Activated CD8-positive, alpha-beta memory T cell treated with anti-CD3 and anti-CD28 coated beads, Interleukin-2, amount 10 ng/mL, durations not matched to agents 7 days and 5 days (primary cell): Measurements from ENCODE around the gene SPRYD3. TPM values are rescaled to one million over a fixed set of nuclear protein-coding genes. Genes with fewer than 3 reads are reported as not detected.

Experiments used
- ATAC-seq: fragments of 150-1000 bp; cut with Tn5 transposase; one replicate; pipeline ENCODE4 v1.10.0; 2021; ENCODE audit warnings: moderate library complexity
- CTCF ChIA-PET: fragments of 350-600 bp; sonication (Branson Sonifier 250); formaldehyde crosslinking; loops from one replicate; lab custom pipeline; 2021; ENCODE audit warnings: antibody characterized with exemption; lab: Charles Lee
- DNase-seq: peaks from one replicate; pipeline ENCODE4 v3.0.0-alpha.2; 2020
- H3K27ac Mint-ChIP-seq: one replicate; pipeline ENCODE4 v1.8.0; 2021; ENCODE audit warnings: mild to moderate bottlenecking, mixed read lengths
- H3K27me3 Mint-ChIP-seq: one replicate; pipeline ENCODE4 v1.8.0; 2021; ENCODE audit warnings: mixed read lengths
- H3K36me3 Mint-ChIP-seq: one replicate; pipeline ENCODE4 v1.8.0; 2021; ENCODE audit warnings: mild to moderate bottlenecking, mixed read lengths
- H3K4me1 Mint-ChIP-seq: one replicate; pipeline ENCODE4 v1.8.0; 2021; ENCODE audit warnings: mixed read lengths
- H3K4me3 Mint-ChIP-seq: one replicate; pipeline ENCODE4 v1.8.0; 2021; ENCODE audit warnings: mild to moderate bottlenecking, moderate library complexity, mixed read lengths
- H3K9me3 Mint-ChIP-seq: one replicate; pipeline ENCODE4 v1.8.0; 2022; ENCODE audit warnings: low read depth, mixed read lengths
- total RNA-seq, 2 experiments: library from RNA; stranded (reverse); gene quantifications; one replicate each; pipeline ENCODE4 v1.2.3, GENCODE V29; 2021

The SPRYD3 gene
- total RNA-seq, 2 experiments from 2014 or later, result 27.8 to 29.7 TPM

GRCh38 chr12:53086361-53086760 lies 7.2 kb upstream of the SPRYD3 start:
- H3K27ac Mint-ChIP-seq, result no peak overlapping the region
- no peaks in the 10 kb centered on the region for H3K9me3 Mint-ChIP-seq
- no peak overlapping the region for H3K4me3 Mint-ChIP-seq
- DNase-seq (no peak), ATAC-seq (no peak)
- no peaks in the 10 kb centered on the region for H3K36me3 Mint-ChIP-seq
- H3K27me3 Mint-ChIP-seq, result peaks cover 21% of the 10 kb centered on the region
- peaks cover 8% of the 10 kb centered on the region for H3K4me1 Mint-ChIP-seq
- CTCF ChIA-PET, result interaction anchor here (1.1 to 4.9 kb wide), 5 partner anchors 12 to 238 kb away, joined by 3 to 34 read pairs (median 6); partner anchors contain the start of gene IGFBP6

- ATAC-seq (no peak), DNase-seq (no peak)
- H3K27me3 Mint-ChIP-seq, result peaks cover 13% of the 10 kb centered on the region
- CTCF ChIA-PET, result interaction anchor here (0.7 to 8.6 kb wide), 5 partner anchors 10 to 29 kb away, joined by 3 to 109 read pairs (median 9); partner anchors contain the start of genes IGFBP6 and SOAT2
- H3K27ac Mint-ChIP-seq, result no peak overlapping the region
- H3K36me3 Mint-ChIP-seq, result no peaks in the 10 kb centered on the region
- no peaks in the 10 kb centered on the region for H3K9me3 Mint-ChIP-seq
- H3K4me1 Mint-ChIP-seq, result peaks cover 24% of the 10 kb centered on the region
- H3K4me3 Mint-ChIP-seq, result no peak overlapping the region
Measured at GRCh38 chr12:53082637-53083175, 3.5 kb upstream of the SPRYD3 start.

GRCh38 chr12:53078425-53079225 lies 565 bp downstream of the SPRYD3 start:
- Mint-ChIP-seq H3K9me3 (no peaks in the 10 kb centered on the region), H3K27ac (peak overlapping the region; percentile 88), H3K27me3 (no peaks in the 10 kb centered on the region), H3K4me1 (peaks cover 31% of the 10 kb centered on the region), H3K36me3 (peaks cover 18% of the 10 kb centered on the region), H3K4me3 (peak overlapping the region; percentile 80)
- peak; percentile 31 for ATAC-seq
- no peak for DNase-seq
- CTCF ChIA-PET, result interaction anchor here (0.6 to 8.6 kb wide), 17 partner anchors 11 to 266 kb away, joined by 3 to 109 read pairs (median 4); partner anchors contain the start of genes CSAD, IGFBP6, SOAT2 and ZNF740

- peaks cover 18% of the 10 kb centered on the region for H3K36me3 Mint-ChIP-seq
- no peaks in the 10 kb centered on the region for H3K9me3 Mint-ChIP-seq
- CTCF ChIA-PET, result interaction anchor here (0.8 to 8.6 kb wide), 6 partner anchors 12 to 275 kb away, joined by 3 to 109 read pairs (median 6); partner anchors contain the start of gene SOAT2
- H3K27me3 Mint-ChIP-seq, result no peaks in the 10 kb centered on the region
- no peak overlapping the region for H3K4me3 Mint-ChIP-seq
- H3K27ac Mint-ChIP-seq, result no peak overlapping the region
- peaks cover 23% of the 10 kb centered on the region for H3K4me1 Mint-ChIP-seq
- ATAC-seq, result no peak
- no peak for DNase-seq
Measured at GRCh38 chr12:53077030-53077429, 2.2 kb downstream of the SPRYD3 start.

- H3K27me3 Mint-ChIP-seq, result no peaks in the 10 kb centered on the region
- peaks cover 18% of the 10 kb centered on the region for H3K36me3 Mint-ChIP-seq
- CTCF ChIA-PET, result interaction anchor here (1.2 to 8.6 kb wide), 6 partner anchors 11 to 276 kb away, joined by 3 to 109 read pairs (median 8); partner anchors contain the start of gene SOAT2
- H3K27ac Mint-ChIP-seq, result no peak overlapping the region
- no peak for ATAC-seq
- no peak overlapping the region for H3K4me3 Mint-ChIP-seq
- peaks cover 25% of the 10 kb centered on the region for H3K4me1 Mint-ChIP-seq
- no peaks in the 10 kb centered on the region for H3K9me3 Mint-ChIP-seq
- no peak for DNase-seq
Measured at GRCh38 chr12:53076461-53076860, 2.7 kb downstream of the SPRYD3 start.

- DNase-seq, result no peak
- Mint-ChIP-seq H3K27ac (no peak overlapping the region), H3K36me3 (peaks cover 18% of the 10 kb centered on the region), H3K4me1 (peaks cover 19% of the 10 kb centered on the region), H3K9me3 (no peaks in the 10 kb centered on the region), H3K27me3 (no peaks in the 10 kb centered on the region), H3K4me3 (no peak overlapping the region)
- ATAC-seq, result no peak
- CTCF ChIA-PET, result interaction anchor here (1.6 to 8.6 kb wide), 2 partner anchors 10 to 24 kb away, joined by 6 to 109 read pairs; no protein-coding TSS in a partner anchor
Measured at GRCh38 chr12:53074999-53075370, 4.2 kb downstream of the SPRYD3 start.

- Mint-ChIP-seq H3K27ac (no peak overlapping the region), H3K4me1 (peaks cover 15% of the 10 kb centered on the region), H3K36me3 (peaks cover 18% of the 10 kb centered on the region), H3K27me3 (no peaks in the 10 kb centered on the region), H3K9me3 (no peaks in the 10 kb centered on the region), H3K4me3 (no peak overlapping the region)
- CTCF ChIA-PET, result interaction anchor here (0.6 to 8.6 kb wide), 3 partner anchors 9 to 19 kb away, joined by 3 to 109 read pairs (median 3); no protein-coding TSS in a partner anchor
- no peak for DNase-seq
- ATAC-seq, result no peak
Measured at GRCh38 chr12:53074283-53074998, 4.7 kb downstream of the SPRYD3 start.

- H3K4me1 Mint-ChIP-seq, result peaks cover 15% of the 10 kb centered on the region
- no peak overlapping the region for H3K27ac Mint-ChIP-seq
- H3K27me3 Mint-ChIP-seq, result no peaks in the 10 kb centered on the region
- DNase-seq (no peak), ATAC-seq (no peak)
- H3K36me3 Mint-ChIP-seq, result peaks cover 18% of the 10 kb centered on the region
- no peak overlapping the region for H3K4me3 Mint-ChIP-seq
- no peaks in the 10 kb centered on the region for H3K9me3 Mint-ChIP-seq
- CTCF ChIA-PET, result interaction anchor here (0.6 to 0.9 kb wide), 4 partner anchors 8 to 186 kb away, joined by 3 to 4 read pairs (median 4); no protein-coding TSS in a partner anchor
Measured at GRCh38 chr12:53073881-53074280, 5.3 kb downstream of the SPRYD3 start.

- Mint-ChIP-seq H3K36me3 (peaks cover 12% of the 10 kb centered on the region), H3K9me3 (no peaks in the 10 kb centered on the region), H3K4me1 (peaks cover 2% of the 10 kb centered on the region), H3K27me3 (no peaks in the 10 kb centered on the region), H3K27ac (no peak overlapping the region), H3K4me3 (no peak overlapping the region)
- DNase-seq (no peak), ATAC-seq (no peak)
- CTCF ChIA-PET, result interaction anchor here (0.8 to 1.6 kb wide), 7 partner anchors 14 to 250 kb away, joined by 3 to 4 read pairs (median 3); partner anchors contain the start of gene AAAS
Measured at GRCh38 chr12:53071591-53072551, 7.3 kb downstream of the SPRYD3 start.

GRCh38 chr12:53070877-53071492 lies 8.2 kb downstream of the SPRYD3 start:
- no peak for ATAC-seq
- DNase-seq, result no peak
- peaks cover 4% of the 10 kb centered on the region for H3K4me1 Mint-ChIP-seq
- H3K4me3 Mint-ChIP-seq, result no peak overlapping the region
- no peak overlapping the region for H3K27ac Mint-ChIP-seq
- no peaks in the 10 kb centered on the region for H3K9me3 Mint-ChIP-seq
- CTCF ChIA-PET, result interaction anchor here (0.8 to 1.6 kb wide), 3 partner anchors 27 to 143 kb away, joined by 3 to 4 read pairs (median 4); no protein-coding TSS in a partner anchor
- H3K27me3 Mint-ChIP-seq, result no peaks in the 10 kb centered on the region
- H3K36me3 Mint-ChIP-seq, result peaks cover 12% of the 10 kb centered on the region

GRCh38 chr12:53069621-53070410 lies 9.4 kb downstream of the SPRYD3 start:
- ATAC-seq (no peak), DNase-seq (no peak)
- Mint-ChIP-seq H3K27me3 (no peaks in the 10 kb centered on the region), H3K9me3 (no peaks in the 10 kb centered on the region), H3K36me3 (peaks cover 14% of the 10 kb centered on the region), H3K4me3 (no peak overlapping the region), H3K27ac (no peak overlapping the region), H3K4me1 (peaks cover 7% of the 10 kb centered on the region)
- CTCF ChIA-PET, result interaction anchor here (0.6 to 9.1 kb wide), 4 partner anchors 17 to 89 kb away, joined by 3 to 298 read pairs (median 90); partner anchors contain the start of genes IGFBP6, SOAT2 and TNS2
